ENCODE results near the gene SMOC2. TPM values are rescaled to one million over a fixed set of nuclear protein-coding genes. Genes with fewer than 3 reads are reported as not detected.

Gene SMOC2
- total RNA-seq, 2 donors from 2014 or later, result 17.8 to 167 TPM

GRCh38 chr6:168498161-168498843 is 57.3 kb downstream of the SMOC2 start:
- 86% methylated on average over 12 of the region's 14 CpGs for WGBS
- H3K27me3 ChIP-seq (replicated peaks; ENCODE audit: insufficient read depth), result no peaks in the 10 kb centered on the region
- intact Hi-C loops (cut with DNase I), result no loop called here
- H3K4me1 ChIP-seq (replicated peaks), result no peaks in the 10 kb centered on the region
- TF ChIP-seq, protein P1, sequence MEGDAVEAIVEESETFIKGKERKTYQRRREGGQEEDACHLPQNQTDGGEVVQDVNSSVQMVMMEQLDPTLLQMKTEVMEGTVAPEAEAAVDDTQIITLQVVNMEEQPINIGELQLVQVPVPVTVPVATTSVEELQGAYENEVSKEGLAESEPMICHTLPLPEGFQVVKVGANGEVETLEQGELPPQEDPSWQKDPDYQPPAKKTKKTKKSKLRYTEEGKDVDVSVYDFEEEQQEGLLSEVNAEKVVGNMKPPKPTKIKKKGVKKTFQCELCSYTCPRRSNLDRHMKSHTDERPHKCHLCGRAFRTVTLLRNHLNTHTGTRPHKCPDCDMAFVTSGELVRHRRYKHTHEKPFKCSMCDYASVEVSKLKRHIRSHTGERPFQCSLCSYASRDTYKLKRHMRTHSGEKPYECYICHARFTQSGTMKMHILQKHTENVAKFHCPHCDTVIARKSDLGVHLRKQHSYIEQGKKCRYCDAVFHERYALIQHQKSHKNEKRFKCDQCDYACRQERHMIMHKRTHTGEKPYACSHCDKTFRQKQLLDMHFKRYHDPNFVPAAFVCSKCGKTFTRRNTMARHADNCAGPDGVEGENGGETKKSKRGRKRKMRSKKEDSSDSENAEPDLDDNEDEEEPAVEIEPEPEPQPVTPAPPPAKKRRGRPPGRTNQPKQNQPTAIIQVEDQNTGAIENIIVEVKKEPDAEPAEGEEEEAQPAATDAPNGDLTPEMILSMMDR (IDR thresholded peaks at IDR 0.05), result no peak
- TF ChIP-seq POLR2AphosphoS5 (IDR thresholded peaks at IDR 0.05), result no peak
- no peak for TF ChIP-seq POLR2A (IDR thresholded peaks at IDR 0.05)
- H3K27ac ChIP-seq, result no peak overlapping the region
- no peaks in the 10 kb centered on the region for H3K36me3 ChIP-seq
- H3K9me3 ChIP-seq, result no peaks in the 10 kb centered on the region
- DNase-seq (ENCODE audit: low spot score), result no peak
- no peak overlapping the region for H3K4me3 ChIP-seq

- no peak for DNase-seq (ENCODE audit: low spot score)
- 91% methylated on average over 13 of the region's 13 CpGs for WGBS
Observed at GRCh38 chr6:168499045-168499650, 58.2 kb downstream of the SMOC2 start.

GRCh38 chr6:168500519-168500918 is 59.5 kb downstream of the SMOC2 start:
- Histone ChIP-seq H3K4me3 (no peak overlapping the region), H3K36me3 (no peaks in the 10 kb centered on the region), H3K9me3 (no peaks in the 10 kb centered on the region), H3K4me1 (replicated peaks) (no peaks in the 10 kb centered on the region), H3K27ac (no peak overlapping the region), H3K27me3 (replicated peaks; ENCODE audit: insufficient read depth) (no peaks in the 10 kb centered on the region)
- WGBS, result 91% methylated on average over 14 of the region's 14 CpGs
- TF ChIP-seq POLR2A (IDR thresholded peaks at IDR 0.05), result no peak
- no peak for DNase-seq (ENCODE audit: low spot score)
- intact Hi-C loops (cut with DNase I), result no loop called here

More at GRCh38 chr6:168499045-168499650, 58.2 kb downstream of the SMOC2 start:
- TF ChIP-seq, protein P1 (IDR thresholded peaks at IDR 0.05), result no peak
- TF ChIP-seq POLR2AphosphoS5 (IDR thresholded peaks at IDR 0.05), result no peak
- TF ChIP-seq POLR2A (IDR thresholded peaks at IDR 0.05), result no peak
- H3K4me3 ChIP-seq, result no peak overlapping the region
- H3K27ac ChIP-seq, result no peak overlapping the region
- no peaks in the 10 kb centered on the region for H3K27me3 ChIP-seq (replicated peaks; ENCODE audit: insufficient read depth)
- intact Hi-C loops (cut with DNase I), result no loop called here
- no peaks in the 10 kb centered on the region for H3K4me1 ChIP-seq (replicated peaks)
- H3K36me3 ChIP-seq, result no peaks in the 10 kb centered on the region
- no peaks in the 10 kb centered on the region for H3K9me3 ChIP-seq

DNA sequence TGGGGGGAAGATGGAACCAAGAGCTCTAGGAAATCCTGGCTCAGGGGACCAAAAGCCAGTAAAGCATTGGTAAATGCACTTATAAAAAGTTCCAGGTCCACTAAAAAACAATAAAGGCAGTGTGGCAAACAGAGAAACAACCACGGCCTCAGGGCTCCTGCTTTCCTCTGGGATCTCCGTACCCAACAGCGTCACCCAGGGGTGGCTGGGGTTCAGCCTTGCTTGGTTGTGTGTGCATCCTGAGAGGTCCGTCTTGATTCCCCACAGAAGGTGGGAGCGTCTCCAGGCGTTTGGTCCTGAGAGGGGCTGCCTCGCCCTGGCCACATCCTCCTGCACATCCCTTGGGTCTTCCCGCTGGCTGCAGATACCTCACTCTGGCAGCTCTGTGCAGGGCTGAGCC is 60.6 kb downstream of the SMOC2 start:
- Histone ChIP-seq H3K4me3 (no peak overlapping the region), H3K9me3 (no peaks in the 10 kb centered on the region), H3K4me1 (replicated peaks) (no peaks in the 10 kb centered on the region), H3K27ac (no peak overlapping the region), H3K36me3 (no peaks in the 10 kb centered on the region), H3K27me3 (replicated peaks; ENCODE audit: insufficient read depth) (no peaks in the 10 kb centered on the region)
- no peak for DNase-seq (ENCODE audit: low spot score)
- intact Hi-C loops (cut with DNase I), result no loop called here
- TF ChIP-seq, protein P1 (IDR thresholded peaks at IDR 0.05), result no peak
- TF ChIP-seq POLR2A (IDR thresholded peaks at IDR 0.05), result no peak
- WGBS, result 79% methylated on average over 8 of the region's 8 CpGs

DNA sequence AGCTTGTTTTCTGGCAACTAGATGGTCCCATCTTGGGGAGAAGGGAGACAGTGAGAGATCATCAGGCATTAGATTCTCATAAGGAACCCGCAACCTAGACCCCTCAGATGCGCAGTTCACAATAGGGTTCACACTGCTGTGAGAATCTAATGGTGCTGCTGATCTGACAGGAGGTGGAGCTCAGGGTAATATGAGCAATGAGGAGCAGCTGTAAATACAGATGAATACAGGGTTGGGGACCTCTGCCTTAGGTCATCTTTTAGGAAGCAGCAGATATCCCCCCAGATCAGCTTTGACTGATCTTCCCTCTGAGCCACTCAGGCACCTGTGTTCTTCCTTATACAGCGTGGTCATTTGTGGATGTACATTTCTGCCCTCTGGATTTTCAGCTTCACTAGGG is 63.4 kb downstream of the SMOC2 start:
- no peak for DNase-seq (ENCODE audit: low spot score)
- no peaks in the 10 kb centered on the region for H3K36me3 ChIP-seq
- WGBS, result 98% methylated on average over 3 of the region's 3 CpGs
- intact Hi-C loops (cut with DNase I), result no loop called here
- no peaks in the 10 kb centered on the region for H3K4me1 ChIP-seq (replicated peaks)
- H3K4me3 ChIP-seq, result no peak overlapping the region
- TF ChIP-seq, protein P1 (IDR thresholded peaks at IDR 0.05), result no peak
- TF ChIP-seq POLR2A (IDR thresholded peaks at IDR 0.05), result no peak
- no peaks in the 10 kb centered on the region for H3K27me3 ChIP-seq (replicated peaks; ENCODE audit: insufficient read depth)
- H3K9me3 ChIP-seq, result no peaks in the 10 kb centered on the region
- no peak overlapping the region for H3K27ac ChIP-seq

Data from prostate gland (tissue), 2 donors.